ENCODE data around the gene FOSB. TPM values are rescaled to one million over a fixed set of nuclear protein-coding genes. Genes with fewer than 3 reads are reported as not detected.
"Not testable (repeated sequence)": the region's sequence is repeated elsewhere in the genome, so short reads cannot be mapped to it uniquely, and the experiment has no call there.

FOSB gene
- total RNA-seq, 1 experiment from 2014 or later: 4.0 TPM

GRCh38 chr19:45510352-45510751, 42.6 kb downstream of the FOSB start:
- H3K4me2 ChIP-seq (ENCODE audit: low read depth, low read length, poor library complexity, severe bottlenecking); H4K20me1 ChIP-seq (ENCODE audit: insufficient read depth, low read depth, low read length); H3K9me2 ChIP-seq (replicated peaks; ENCODE audit: insufficient read depth, low read length); H3K4me3 ChIP-seq (ENCODE audit: low read length); H3K36me3 ChIP-seq (ENCODE audit: insufficient read depth, low read length); H3K27ac ChIP-seq (ENCODE audit: low read length); H3K9ac ChIP-seq (ENCODE audit: low read length); H2AFZ ChIP-seq (ENCODE audit: low read length); DNase-seq; H3K27me3 ChIP-seq (ENCODE audit: low read length); H3K9me3 ChIP-seq (ENCODE audit: low read length): not testable (repeated sequence)
- H3K79me2 ChIP-seq (ENCODE audit: low read length): peaks cover 78% of the 10 kb centered on the region
- H3K4me1 ChIP-seq (ENCODE audit: low read length): peaks cover 61% of the 10 kb centered on the region

GRCh38 chr19:45511074-45511473, 43.3 kb downstream of the FOSB start:
- no peak overlapping the region for H3K27ac ChIP-seq (ENCODE audit: low read length)
- no peak overlapping the region for H3K9ac ChIP-seq (ENCODE audit: low read length)
- no peak overlapping the region for H3K4me3 ChIP-seq (ENCODE audit: low read length)
- H3K9me2 ChIP-seq (replicated peaks; ENCODE audit: insufficient read depth, low read length): no peaks in the 10 kb centered on the region
- H3K4me1 ChIP-seq (ENCODE audit: low read length): peaks cover 58% of the 10 kb centered on the region
- no peak for DNase-seq
- no peak overlapping the region for H3K4me2 ChIP-seq (ENCODE audit: low read depth, low read length, poor library complexity, severe bottlenecking)
- no peaks in the 10 kb centered on the region for H3K36me3 ChIP-seq (ENCODE audit: insufficient read depth, low read length)
- no peaks in the 10 kb centered on the region for H3K27me3 ChIP-seq (ENCODE audit: low read length)
- peaks cover 6% of the 10 kb centered on the region; the same call in 1 of the 2 replicates for H4K20me1 ChIP-seq (ENCODE audit: insufficient read depth, low read depth, low read length)
- no peak overlapping the region for H2AFZ ChIP-seq (ENCODE audit: low read length)
- no peaks in the 10 kb centered on the region for H3K9me3 ChIP-seq (ENCODE audit: low read length)
- H3K79me2 ChIP-seq (ENCODE audit: low read length): peaks cover 85% of the 10 kb centered on the region

GRCh38 chr19:45512881-45513483, 45.2 kb downstream of the FOSB start:
- Histone ChIP-seq H3K4me2 (ENCODE audit: low read depth, low read length, poor library complexity, severe bottlenecking) (no peak overlapping the region), H2AFZ (ENCODE audit: low read length) (no peak overlapping the region), H3K9me3 (ENCODE audit: low read length) (no peaks in the 10 kb centered on the region), H3K27me3 (ENCODE audit: low read length) (no peaks in the 10 kb centered on the region), H3K9me2 (replicated peaks; ENCODE audit: insufficient read depth, low read length) (no peaks in the 10 kb centered on the region), H3K79me2 (ENCODE audit: low read length) (peaks cover 80% of the 10 kb centered on the region), H3K36me3 (ENCODE audit: insufficient read depth, low read length) (peaks cover 2% of the 10 kb centered on the region; the same call in 1 of the 2 replicates), H3K9ac (ENCODE audit: low read length) (no peak overlapping the region), H3K4me1 (ENCODE audit: low read length) (peaks cover 52% of the 10 kb centered on the region), H4K20me1 (ENCODE audit: insufficient read depth, low read depth, low read length) (peaks cover 6% of the 10 kb centered on the region; the same call in 1 of the 2 replicates), H3K27ac (ENCODE audit: low read length) (peak overlapping the region; percentile 74; the same call in 1 of the 2 replicates), H3K4me3 (ENCODE audit: low read length) (no peak overlapping the region)
- DNase-seq: no peak

GRCh38 chr19:45514376-45515051, 46.7 kb downstream of the FOSB start:
- Histone ChIP-seq H3K4me3 (ENCODE audit: low read length) (peak overlapping the region; percentile 31; the same call in 1 of the 2 replicates), H2AFZ (ENCODE audit: low read length) (no peak overlapping the region), H3K9me2 (replicated peaks; ENCODE audit: insufficient read depth, low read length) (no peaks in the 10 kb centered on the region), H3K27me3 (ENCODE audit: low read length) (no peaks in the 10 kb centered on the region), H3K4me2 (ENCODE audit: low read depth, low read length, poor library complexity, severe bottlenecking) (peak overlapping the region; percentile 60), H4K20me1 (ENCODE audit: insufficient read depth, low read depth, low read length) (0 out of 2 replicates have a peak, but pooled peaks cover 2% of the 10 kb centered on the region), H3K9ac (ENCODE audit: low read length) (peak overlapping the region; percentile 51), H3K27ac (ENCODE audit: low read length) (peak overlapping the region; percentile 74), H3K4me1 (ENCODE audit: low read length) (peaks cover 43% of the 10 kb centered on the region), H3K79me2 (ENCODE audit: low read length) (peaks cover 65% of the 10 kb centered on the region), H3K36me3 (ENCODE audit: insufficient read depth, low read length) (peaks cover 8% of the 10 kb centered on the region; the same call in 1 of the 2 replicates), H3K9me3 (ENCODE audit: low read length) (no peaks in the 10 kb centered on the region)
- DNase-seq: no peak

- Histone ChIP-seq H3K27me3 (ENCODE audit: low read length) (no peaks in the 10 kb centered on the region), H3K27ac (ENCODE audit: low read length) (peak overlapping the region; percentile 74), H3K4me3 (ENCODE audit: low read length) (peak overlapping the region; percentile 31; the same call in 1 of the 2 replicates), H3K36me3 (ENCODE audit: insufficient read depth, low read length) (peaks cover 8% of the 10 kb centered on the region; the same call in 1 of the 2 replicates), H3K79me2 (ENCODE audit: low read length) (peaks cover 58% of the 10 kb centered on the region), H3K9me2 (replicated peaks; ENCODE audit: insufficient read depth, low read length) (no peaks in the 10 kb centered on the region), H2AFZ (ENCODE audit: low read length) (no peak overlapping the region), H3K4me2 (ENCODE audit: low read depth, low read length, poor library complexity, severe bottlenecking) (peak overlapping the region; percentile 60), H4K20me1 (ENCODE audit: insufficient read depth, low read depth, low read length) (0 out of 2 replicates have a peak, but pooled peaks cover 2% of the 10 kb centered on the region), H3K4me1 (ENCODE audit: low read length) (peaks cover 37% of the 10 kb centered on the region), H3K9ac (ENCODE audit: low read length) (peak overlapping the region; percentile 51), H3K9me3 (ENCODE audit: low read length) (no peaks in the 10 kb centered on the region)
- peak; percentile 84 for DNase-seq
Measured at GRCh38 chr19:45515081-45515624, 47.4 kb downstream of the FOSB start.

- Histone ChIP-seq H3K4me2 (ENCODE audit: low read depth, low read length, poor library complexity, severe bottlenecking) (no peak overlapping the region), H3K4me3 (ENCODE audit: low read length) (no peak overlapping the region), H3K9me3 (ENCODE audit: low read length) (no peaks in the 10 kb centered on the region), H3K27me3 (ENCODE audit: low read length) (no peaks in the 10 kb centered on the region), H3K9me2 (replicated peaks; ENCODE audit: insufficient read depth, low read length) (no peaks in the 10 kb centered on the region), H4K20me1 (ENCODE audit: insufficient read depth, low read depth, low read length) (0 out of 2 replicates have a peak, but pooled peaks cover 2% of the 10 kb centered on the region), H3K27ac (ENCODE audit: low read length) (peak overlapping the region; percentile 74), H2AFZ (ENCODE audit: low read length) (no peak overlapping the region), H3K4me1 (ENCODE audit: low read length) (peaks cover 37% of the 10 kb centered on the region), H3K79me2 (ENCODE audit: low read length) (peaks cover 51% of the 10 kb centered on the region), H3K9ac (ENCODE audit: low read length) (no peak overlapping the region), H3K36me3 (ENCODE audit: insufficient read depth, low read length) (peaks cover 8% of the 10 kb centered on the region; the same call in 1 of the 2 replicates)
- no peak for DNase-seq
Measured at GRCh38 chr19:45515807-45516401, 48.1 kb downstream of the FOSB start.

GRCh38 chr19:45517238-45517637, 49.4 kb downstream of the FOSB start:
- Histone ChIP-seq H3K36me3 (ENCODE audit: insufficient read depth, low read length) (peaks cover 8% of the 10 kb centered on the region; the same call in 1 of the 2 replicates), H4K20me1 (ENCODE audit: insufficient read depth, low read depth, low read length) (0 out of 2 replicates have a peak, but pooled peaks cover 2% of the 10 kb centered on the region), H2AFZ (ENCODE audit: low read length) (no peak overlapping the region), H3K27ac (ENCODE audit: low read length) (no peak overlapping the region), H3K9me3 (ENCODE audit: low read length) (no peaks in the 10 kb centered on the region), H3K27me3 (ENCODE audit: low read length) (no peaks in the 10 kb centered on the region), H3K79me2 (ENCODE audit: low read length) (peaks cover 37% of the 10 kb centered on the region), H3K4me3 (ENCODE audit: low read length) (no peak overlapping the region), H3K4me2 (ENCODE audit: low read depth, low read length, poor library complexity, severe bottlenecking) (no peak overlapping the region), H3K9ac (ENCODE audit: low read length) (no peak overlapping the region), H3K4me1 (ENCODE audit: low read length) (peaks cover 31% of the 10 kb centered on the region), H3K9me2 (replicated peaks; ENCODE audit: insufficient read depth, low read length) (no peaks in the 10 kb centered on the region)
- no peak for DNase-seq
